Stimulated activated memory B cell treated with anti-CD40 and anti-IgM and Interleukin-4, amounts not matched to agents 10 μg/mL and 1 μg/mL and 100 μg/mL, for 72 hours (primary cell): Measurements from ENCODE around the gene MYO1B.

Experiments used
- ATAC-seq: fragments of 150-1000 bp; cut with Tn5 transposase; 2 replicates; pipeline ENCODE4 v1.10.0; 2021
- H3K27ac Mint-ChIP-seq: one replicate; pipeline ENCODE4 v1.8.0; 2022; ENCODE audit warnings: mild to moderate bottlenecking, mixed read lengths
- H3K27me3 Mint-ChIP-seq: one replicate; pipeline ENCODE4 v1.8.0; 2022; ENCODE audit warnings: mixed read lengths
- H3K36me3 Mint-ChIP-seq: one replicate; pipeline ENCODE4 v1.8.0; 2022; ENCODE audit warnings: mixed read lengths
- H3K4me1 Mint-ChIP-seq: one replicate; pipeline ENCODE4 v1.8.0; 2022; ENCODE audit warnings: mixed read lengths
- H3K4me3 Mint-ChIP-seq: one replicate; pipeline ENCODE4 v1.8.0; 2022; ENCODE audit warnings: mild to moderate bottlenecking, moderate library complexity, mixed read lengths
- H3K9me3 Mint-ChIP-seq: one replicate; pipeline ENCODE4 v1.8.0; 2022; ENCODE audit warnings: mixed read lengths

Gene MYO1B

DNA sequence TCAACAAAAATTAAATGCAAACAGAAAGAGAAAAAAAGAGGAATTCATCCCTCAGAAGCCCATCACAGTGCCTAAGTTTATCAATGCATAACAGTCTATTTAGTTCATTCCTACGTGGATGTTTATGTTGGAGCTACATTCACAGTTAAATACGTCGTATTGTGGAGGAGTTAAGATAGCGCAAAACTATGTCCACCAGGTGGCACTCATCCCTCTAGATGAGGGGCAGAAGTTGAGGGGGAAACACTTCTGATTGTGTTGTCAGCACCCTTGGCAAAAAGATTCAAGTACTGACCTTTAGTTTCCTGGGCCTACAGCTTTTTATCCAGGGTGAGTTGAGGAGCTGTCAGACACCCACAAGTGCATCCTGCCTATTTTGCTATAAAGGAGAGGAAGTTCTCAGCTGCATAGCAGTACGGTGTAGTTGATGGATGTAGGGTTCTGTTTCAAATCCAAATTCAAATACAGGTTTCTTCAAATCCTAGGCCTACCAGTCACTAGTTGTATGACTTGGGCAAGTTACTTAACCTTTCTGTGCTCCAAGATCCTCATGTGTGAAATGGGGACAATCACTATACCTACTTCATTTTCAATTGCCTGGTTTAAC, 26.8 kb upstream of the MYO1B start:
- Mint-ChIP-seq H3K9me3 (peaks cover 8% of the 10 kb centered on the region), H3K4me3 (no peak overlapping the region), H3K4me1 (peaks cover 24% of the 10 kb centered on the region), H3K27ac (no peak overlapping the region), H3K27me3 (peaks cover 5% of the 10 kb centered on the region), H3K36me3 (peaks cover 8% of the 10 kb centered on the region)
- ATAC-seq, result no peak

DNA sequence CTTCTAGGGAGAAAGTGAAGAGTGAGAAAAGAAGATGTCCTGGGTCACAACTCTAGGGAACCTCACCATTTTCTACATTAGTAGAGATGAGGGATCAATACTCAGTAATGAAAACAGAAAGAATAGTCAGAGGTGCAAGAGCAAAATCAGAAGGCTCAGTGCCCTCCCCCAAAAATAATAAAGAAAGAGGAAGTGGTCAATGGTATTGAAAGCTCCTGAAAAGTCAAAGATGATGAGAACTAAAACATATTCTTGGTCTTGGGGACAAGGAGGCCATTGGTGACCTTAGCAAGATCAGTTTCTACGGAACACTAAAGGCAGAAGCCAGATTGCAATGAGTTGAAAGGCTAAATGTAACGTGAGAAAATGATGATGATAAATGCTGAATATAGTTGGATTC, 24.5 kb upstream of the MYO1B start:
- ATAC-seq, result peak; percentile 78

DNA sequence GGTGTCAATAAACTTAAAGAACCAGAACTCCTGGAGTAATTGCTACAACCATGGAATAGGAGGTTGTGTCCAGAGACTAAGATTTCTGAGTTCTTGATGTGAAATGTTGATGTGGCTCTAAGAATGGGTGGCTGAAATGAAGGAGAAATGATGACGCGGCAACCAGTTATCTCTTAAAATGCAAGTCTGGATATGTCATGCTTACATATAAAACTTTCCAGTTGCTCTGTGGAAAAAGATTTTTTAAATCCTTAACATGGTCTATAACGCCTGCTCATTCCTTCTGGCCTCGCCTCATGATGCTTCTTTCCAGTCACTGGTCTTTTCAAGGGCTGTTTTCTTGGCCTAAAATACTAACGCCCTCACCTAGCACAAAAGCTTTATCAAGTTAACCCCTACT, 23.5 kb upstream of the MYO1B start:
- H3K36me3 Mint-ChIP-seq, result peaks cover 6% of the 10 kb centered on the region
- H3K9me3 Mint-ChIP-seq, result peaks cover 8% of the 10 kb centered on the region
- no peaks in the 10 kb centered on the region for H3K27me3 Mint-ChIP-seq
- no peak overlapping the region for H3K4me3 Mint-ChIP-seq
- peaks cover 24% of the 10 kb centered on the region for H3K4me1 Mint-ChIP-seq
- H3K27ac Mint-ChIP-seq, result no peak overlapping the region
- no peak for ATAC-seq

More for the DNA sequence above, 24.5 kb upstream of the MYO1B start:
- no peaks in the 10 kb centered on the region for H3K27me3 Mint-ChIP-seq
- H3K27ac Mint-ChIP-seq, result peak overlapping the region; percentile 36
- no peak overlapping the region for H3K4me3 Mint-ChIP-seq
- peaks cover 8% of the 10 kb centered on the region for H3K9me3 Mint-ChIP-seq
- peaks cover 6% of the 10 kb centered on the region for H3K36me3 Mint-ChIP-seq
- peaks cover 24% of the 10 kb centered on the region for H3K4me1 Mint-ChIP-seq

DNA sequence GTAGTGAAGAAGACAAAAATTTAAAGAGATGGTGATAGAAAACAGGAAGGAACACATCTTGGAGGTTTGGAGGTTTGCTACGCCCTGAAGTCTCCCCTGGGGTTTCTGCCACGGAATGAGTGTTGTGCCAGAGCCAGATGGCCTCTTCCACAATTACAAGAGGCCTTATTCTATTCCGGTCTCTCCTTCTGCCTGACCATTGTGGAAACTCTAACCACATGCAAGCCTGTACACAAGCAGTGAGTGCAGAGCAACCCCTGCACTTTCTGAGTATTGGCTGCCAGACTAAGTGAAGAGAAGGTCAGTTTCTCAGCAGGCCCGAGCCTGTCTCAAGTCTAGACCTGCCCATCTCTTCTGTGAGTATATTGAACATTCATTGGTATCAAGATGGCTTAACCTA, 22.7 kb upstream of the MYO1B start:
- H3K9me3 Mint-ChIP-seq, result peaks cover 8% of the 10 kb centered on the region
- no peak overlapping the region for H3K4me3 Mint-ChIP-seq
- no peaks in the 10 kb centered on the region for H3K27me3 Mint-ChIP-seq
- peaks cover 24% of the 10 kb centered on the region for H3K4me1 Mint-ChIP-seq
- no peak overlapping the region for H3K27ac Mint-ChIP-seq
- H3K36me3 Mint-ChIP-seq, result peaks cover 6% of the 10 kb centered on the region
- peak; percentile 64 for ATAC-seq

DNA sequence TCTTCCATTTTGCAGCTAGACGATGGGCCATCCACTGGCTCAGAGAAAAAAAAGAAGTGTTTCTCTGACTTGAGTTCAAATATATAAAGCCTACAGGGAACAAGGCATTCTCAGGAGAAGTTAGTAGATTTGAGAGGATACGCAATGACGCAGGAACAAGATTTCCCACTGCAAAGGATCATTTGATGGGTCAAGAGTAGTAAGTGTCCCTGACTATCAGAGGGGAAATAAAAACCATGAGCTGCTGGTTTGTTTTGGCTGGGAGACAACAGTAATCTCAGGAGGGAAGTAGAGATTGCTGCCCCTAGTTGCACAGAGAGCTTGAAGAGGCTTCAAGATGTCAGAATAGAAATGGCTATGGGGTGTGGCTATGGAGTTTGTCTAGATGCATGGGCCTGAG, 22.3 kb upstream of the MYO1B start:
- Mint-ChIP-seq H3K4me3 (no peak overlapping the region), H3K9me3 (peaks cover 8% of the 10 kb centered on the region), H3K27me3 (no peaks in the 10 kb centered on the region), H3K4me1 (peaks cover 24% of the 10 kb centered on the region), H3K27ac (no peak overlapping the region), H3K36me3 (peaks cover 6% of the 10 kb centered on the region)
- ATAC-seq, result no peak

DNA sequence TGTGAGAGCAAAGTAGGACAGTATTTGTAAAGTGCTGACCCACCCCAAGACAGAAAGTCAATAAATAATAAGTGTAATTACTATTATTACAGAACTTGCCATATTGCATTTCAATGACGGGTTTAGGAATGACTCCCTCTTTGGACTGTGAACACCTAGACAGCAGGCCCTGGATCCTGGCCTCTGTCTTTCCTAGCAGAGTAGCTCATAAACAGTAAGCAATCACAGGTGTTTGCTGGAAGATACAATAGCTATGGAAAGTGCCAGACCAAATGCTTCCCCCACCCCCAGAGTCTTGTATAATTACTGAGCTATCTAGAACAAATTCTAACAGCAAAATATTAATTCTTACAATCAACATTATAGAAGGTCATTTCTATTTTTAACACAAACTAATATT, 20.1 kb upstream of the MYO1B start:
- Mint-ChIP-seq H3K9me3 (peaks cover 8% of the 10 kb centered on the region), H3K4me3 (no peak overlapping the region), H3K27ac (no peak overlapping the region), H3K36me3 (peaks cover 6% of the 10 kb centered on the region), H3K27me3 (no peaks in the 10 kb centered on the region), H3K4me1 (peaks cover 15% of the 10 kb centered on the region)
- no peak for ATAC-seq

DNA sequence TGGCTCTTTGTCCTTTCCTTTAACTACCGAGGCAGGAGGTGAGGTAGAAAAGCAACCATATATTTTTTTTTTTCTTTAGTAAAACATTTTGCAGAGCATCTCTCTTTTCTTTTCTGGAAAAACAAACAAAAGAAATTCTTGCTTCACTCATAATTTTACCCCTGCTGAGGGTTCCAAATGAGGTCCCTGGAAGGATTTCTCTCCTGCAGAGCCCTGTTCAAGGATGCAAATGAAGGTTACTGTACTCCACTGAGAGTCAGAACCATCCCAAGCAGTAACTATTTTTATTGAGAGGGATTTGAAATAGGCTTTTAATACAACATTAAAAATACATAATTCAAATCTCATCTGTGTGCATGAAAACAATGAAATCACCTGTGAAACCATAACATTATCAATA, 19.5 kb upstream of the MYO1B start:
- H3K27me3 Mint-ChIP-seq, result no peaks in the 10 kb centered on the region
- H3K36me3 Mint-ChIP-seq, result peaks cover 6% of the 10 kb centered on the region
- H3K9me3 Mint-ChIP-seq, result peaks cover 4% of the 10 kb centered on the region
- H3K27ac Mint-ChIP-seq, result no peak overlapping the region
- H3K4me3 Mint-ChIP-seq, result no peak overlapping the region
- no peak for ATAC-seq
- peaks cover 9% of the 10 kb centered on the region for H3K4me1 Mint-ChIP-seq

DNA sequence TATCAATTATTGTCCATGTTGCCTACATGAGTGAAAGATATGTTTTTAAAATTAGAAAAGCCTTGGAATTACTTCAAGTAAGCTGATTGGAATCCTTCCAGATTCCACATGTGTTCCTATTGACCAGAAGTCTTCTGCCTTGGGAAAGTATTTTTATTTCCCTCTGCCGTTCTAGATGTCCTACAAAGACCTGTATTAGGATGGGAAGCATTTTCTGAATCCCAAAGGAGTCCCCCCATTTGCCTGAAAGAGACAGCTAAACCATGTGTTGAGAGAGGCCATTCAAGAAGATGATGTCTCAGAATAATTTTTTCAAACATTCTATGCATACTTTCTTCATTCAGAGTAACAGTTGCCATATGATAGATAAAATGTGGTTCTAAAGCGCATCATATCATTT, 19.0 kb upstream of the MYO1B start:
- Mint-ChIP-seq H3K9me3 (peaks cover 3% of the 10 kb centered on the region), H3K27ac (no peak overlapping the region), H3K27me3 (no peaks in the 10 kb centered on the region), H3K36me3 (peaks cover 4% of the 10 kb centered on the region), H3K4me3 (no peak overlapping the region), H3K4me1 (peaks cover 4% of the 10 kb centered on the region)
- ATAC-seq, result no peak

DNA sequence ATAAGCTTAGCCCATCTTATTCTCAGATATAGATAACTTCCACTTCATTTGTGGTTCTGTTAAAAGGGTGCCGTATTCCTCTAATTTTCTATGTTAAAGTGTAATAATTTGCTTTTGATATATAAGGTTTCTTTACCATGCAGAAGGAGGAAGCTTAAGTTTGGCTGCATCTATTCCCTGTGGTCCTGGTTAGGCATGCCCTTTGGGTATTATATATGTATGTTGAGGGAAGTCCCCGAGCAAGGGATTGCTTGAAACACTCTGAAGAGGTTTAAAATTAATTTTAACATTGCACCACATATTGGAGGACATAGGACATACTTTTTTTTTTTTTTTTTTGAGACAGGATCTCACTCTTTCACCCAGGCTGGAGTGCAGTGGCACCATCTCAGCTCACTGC, 16.9 kb upstream of the MYO1B start:
- H3K4me3 Mint-ChIP-seq, result no peak overlapping the region
- ATAC-seq, result no peak
- H3K4me1 Mint-ChIP-seq, result no peaks in the 10 kb centered on the region
- H3K27me3 Mint-ChIP-seq, result no peaks in the 10 kb centered on the region
- no peak overlapping the region for H3K27ac Mint-ChIP-seq
- no peaks in the 10 kb centered on the region for H3K9me3 Mint-ChIP-seq
- no peaks in the 10 kb centered on the region for H3K36me3 Mint-ChIP-seq

DNA sequence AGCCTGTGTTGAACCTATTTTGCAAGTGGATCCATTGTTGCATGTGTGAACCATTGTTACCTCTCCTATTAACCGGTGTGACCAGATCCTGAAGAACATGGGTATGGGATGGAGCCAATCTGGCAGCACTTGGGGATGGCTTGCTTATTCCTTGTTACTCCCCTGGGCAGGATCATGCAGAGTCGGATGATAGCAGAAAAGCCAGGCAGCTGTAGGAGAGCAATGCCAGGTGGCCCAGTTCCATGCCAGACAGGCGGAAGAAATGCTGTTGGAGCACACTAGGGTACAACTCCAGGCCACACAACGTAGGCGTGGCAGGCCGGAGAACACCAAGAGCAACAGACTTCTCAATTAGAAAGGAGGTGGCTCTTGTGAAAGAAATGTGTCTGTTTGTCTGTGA, 16.3 kb upstream of the MYO1B start:
- Mint-ChIP-seq H3K9me3 (no peaks in the 10 kb centered on the region), H3K4me1 (no peaks in the 10 kb centered on the region), H3K36me3 (no peaks in the 10 kb centered on the region), H3K4me3 (no peak overlapping the region), H3K27me3 (no peaks in the 10 kb centered on the region), H3K27ac (no peak overlapping the region)
- ATAC-seq, result no peak

DNA sequence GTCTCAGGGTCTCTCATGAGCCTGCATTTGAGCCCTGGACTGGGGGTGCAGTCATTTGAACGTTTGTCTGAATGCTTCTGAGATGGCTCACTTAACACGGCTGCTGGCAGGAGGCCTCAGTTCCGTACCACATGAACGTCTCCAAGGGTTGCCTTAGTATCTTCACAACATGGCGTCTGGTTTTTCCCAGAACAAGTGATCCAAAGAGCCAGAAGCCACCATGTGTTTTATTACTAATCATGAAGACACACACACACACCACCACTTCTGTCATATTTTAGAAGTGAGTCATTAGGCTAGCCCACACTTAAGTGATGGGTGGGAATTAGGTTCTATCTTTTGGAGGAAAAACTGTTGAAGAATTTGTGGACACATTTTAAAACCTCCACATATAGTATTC, 15.0 kb upstream of the MYO1B start:
- ATAC-seq, result no peak
- Mint-ChIP-seq H3K4me3 (no peak overlapping the region), H3K27ac (no peak overlapping the region), H3K4me1 (no peaks in the 10 kb centered on the region), H3K9me3 (no peaks in the 10 kb centered on the region), H3K27me3 (no peaks in the 10 kb centered on the region), H3K36me3 (no peaks in the 10 kb centered on the region)

DNA sequence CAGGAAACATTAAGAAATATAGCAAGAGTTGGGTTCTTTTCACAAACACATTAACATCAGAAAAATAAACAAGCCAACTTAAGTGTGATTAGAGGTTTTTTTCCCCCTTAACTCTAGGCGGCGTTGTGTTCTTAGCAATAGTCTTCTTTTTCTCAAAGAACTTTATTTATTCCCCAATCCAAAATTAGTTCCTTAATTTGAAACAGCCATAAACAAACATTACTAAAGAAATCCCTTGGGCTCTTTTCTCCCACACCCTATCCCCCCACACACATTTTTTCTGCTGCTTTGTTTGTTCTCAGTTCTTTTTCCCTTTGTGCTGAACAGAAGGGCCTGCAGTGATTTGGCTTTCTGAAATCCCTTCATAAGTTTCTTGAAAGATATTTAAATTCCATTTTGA, 13.2 kb upstream of the MYO1B start:
- no peak for ATAC-seq
- Mint-ChIP-seq H3K4me1 (no peaks in the 10 kb centered on the region), H3K36me3 (no peaks in the 10 kb centered on the region), H3K27me3 (no peaks in the 10 kb centered on the region), H3K9me3 (no peaks in the 10 kb centered on the region), H3K4me3 (no peak overlapping the region), H3K27ac (no peak overlapping the region)

DNA sequence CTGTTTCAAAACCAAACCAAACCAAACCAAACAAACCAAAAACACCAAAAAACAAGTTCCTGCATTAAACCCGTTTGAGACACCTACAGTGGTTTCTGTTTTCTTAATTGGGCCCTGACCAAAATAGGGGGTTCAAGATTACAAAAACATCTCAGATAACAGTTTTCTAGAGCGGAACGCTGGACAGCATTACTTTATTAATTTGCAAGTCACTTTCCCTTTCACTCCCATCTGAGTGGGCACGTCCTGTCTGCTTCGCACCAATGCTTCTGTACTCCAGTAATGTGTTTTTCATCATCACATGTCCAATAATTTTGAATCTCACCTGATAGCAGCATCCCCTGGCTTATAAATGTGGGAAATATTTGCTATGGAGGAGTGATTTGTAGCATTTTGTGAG, 11.7 kb upstream of the MYO1B start:
- ATAC-seq, result no peak
- Mint-ChIP-seq H3K4me3 (no peak overlapping the region), H3K4me1 (no peaks in the 10 kb centered on the region), H3K27me3 (no peaks in the 10 kb centered on the region), H3K9me3 (no peaks in the 10 kb centered on the region), H3K27ac (no peak overlapping the region), H3K36me3 (no peaks in the 10 kb centered on the region)

DNA sequence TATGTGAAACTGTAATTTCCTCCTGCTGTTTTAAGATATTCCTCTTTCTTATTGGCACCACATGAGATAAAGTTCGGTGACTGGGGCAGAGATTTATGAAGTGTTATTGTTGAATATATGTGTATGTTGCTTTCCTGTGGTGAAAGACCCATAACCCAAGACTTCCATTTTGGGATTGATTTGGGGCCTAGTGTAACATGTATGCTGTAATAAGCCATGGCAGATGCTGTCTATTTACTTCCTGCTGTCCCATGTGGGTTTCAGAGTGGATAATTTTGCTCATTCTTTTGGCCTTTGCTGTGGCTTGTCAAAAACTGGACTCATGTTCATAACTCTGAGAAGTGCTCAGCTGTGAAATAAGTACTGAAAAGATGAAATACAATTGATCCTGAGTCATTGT, 10.8 kb upstream of the MYO1B start:
- Mint-ChIP-seq H3K27me3 (no peaks in the 10 kb centered on the region), H3K36me3 (no peaks in the 10 kb centered on the region), H3K4me1 (no peaks in the 10 kb centered on the region), H3K4me3 (no peak overlapping the region), H3K9me3 (no peaks in the 10 kb centered on the region), H3K27ac (no peak overlapping the region)
- no peak for ATAC-seq

DNA sequence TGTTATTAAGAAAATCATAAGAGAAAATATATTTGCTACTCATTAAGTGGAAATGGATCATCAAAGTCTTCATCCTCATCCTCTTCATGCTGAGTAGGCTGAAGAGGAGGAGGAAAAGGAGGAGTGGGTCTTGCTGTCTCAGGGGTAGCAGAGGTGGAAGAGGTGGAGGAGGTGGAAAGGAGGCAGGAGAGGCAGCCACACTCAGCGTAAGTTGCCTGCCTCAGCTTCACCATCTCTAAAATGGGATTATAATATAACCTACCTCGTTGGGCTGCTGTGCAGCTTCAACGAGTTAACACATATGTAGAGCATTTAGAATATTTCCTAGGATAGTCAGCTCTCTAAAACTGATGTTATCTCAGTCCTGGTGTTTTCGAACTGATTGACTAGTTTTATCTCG, 4.3 kb upstream of the MYO1B start:
- Mint-ChIP-seq H3K4me1 (peaks cover 11% of the 10 kb centered on the region), H3K4me3 (no peak overlapping the region), H3K27me3 (no peaks in the 10 kb centered on the region), H3K36me3 (no peaks in the 10 kb centered on the region), H3K27ac (no peak overlapping the region), H3K9me3 (no peaks in the 10 kb centered on the region)
- ATAC-seq, result no peak

DNA sequence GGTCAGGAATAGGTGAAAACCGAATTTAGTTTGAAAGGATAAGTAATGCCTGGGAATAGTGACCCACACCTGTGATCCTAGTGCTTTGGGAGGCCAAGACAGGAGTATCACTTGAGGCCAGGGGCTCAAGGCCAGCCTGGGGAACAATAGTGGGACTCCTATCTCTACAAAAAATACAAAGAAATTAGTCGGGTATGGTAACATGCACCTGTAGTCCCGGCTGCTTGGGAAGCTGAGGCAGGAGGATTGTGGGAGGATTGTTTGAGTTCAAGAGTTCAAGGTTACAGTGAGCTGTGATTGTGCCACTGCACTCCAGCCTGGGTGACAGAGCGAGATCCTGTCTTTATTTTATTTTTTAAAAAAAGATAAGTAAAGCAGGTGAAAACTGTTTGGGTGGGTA, 3.8 kb upstream of the MYO1B start:
- no peak overlapping the region for H3K4me3 Mint-ChIP-seq
- H3K36me3 Mint-ChIP-seq, result no peaks in the 10 kb centered on the region
- peaks cover 16% of the 10 kb centered on the region for H3K4me1 Mint-ChIP-seq
- H3K27me3 Mint-ChIP-seq, result peaks cover 5% of the 10 kb centered on the region
- H3K27ac Mint-ChIP-seq, result no peak overlapping the region
- H3K9me3 Mint-ChIP-seq, result no peaks in the 10 kb centered on the region
- ATAC-seq, result no peak

DNA sequence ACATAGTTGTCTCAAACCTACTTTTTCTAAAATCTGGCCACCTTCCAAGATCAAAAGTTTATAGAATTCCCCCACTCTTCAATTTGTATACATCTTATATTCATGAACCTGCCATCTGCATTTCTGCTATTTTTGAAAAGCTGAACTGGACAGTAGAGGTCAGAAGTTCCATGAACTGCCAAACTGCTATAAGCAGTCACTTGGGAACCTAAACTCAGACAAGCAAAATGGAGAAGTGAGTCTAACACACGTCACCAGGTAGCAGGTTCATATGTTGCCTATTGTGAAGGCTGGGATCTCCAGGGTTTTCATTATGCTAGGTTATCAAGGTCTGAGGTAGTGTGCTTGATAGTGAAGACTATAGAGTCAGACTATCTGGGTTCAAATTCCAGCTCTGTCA, 2.0 kb upstream of the MYO1B start:
- peaks cover 30% of the 10 kb centered on the region for H3K4me1 Mint-ChIP-seq
- H3K36me3 Mint-ChIP-seq, result no peaks in the 10 kb centered on the region
- peaks cover 13% of the 10 kb centered on the region for H3K27me3 Mint-ChIP-seq
- H3K27ac Mint-ChIP-seq, result no peak overlapping the region
- peak; percentile 69 for ATAC-seq
- H3K9me3 Mint-ChIP-seq, result no peaks in the 10 kb centered on the region
- H3K4me3 Mint-ChIP-seq, result no peak overlapping the region
